DMS153 treated with DMSO at 0.1 percent for 48 hours (cell line): ENCODE results near the gene YDJC.
"Not testable (repeated sequence)": the region's sequence is repeated elsewhere in the genome, so short reads cannot be mapped to it uniquely, and the experiment has no call there.

ENCODE experiments used
- DNase-seq: peaks from one replicate; lab custom pipeline; 2025; ENCODE audit not compliant: unreplicated experiment; lab: John Stamatoyannopoulos, UW

YDJC gene

GRCh38 chr22:21652010-21652546, 22.3 kb upstream of the YDJC start:
- DNase-seq: peak; percentile 82

GRCh38 chr22:21651521-21652009, 21.7 kb upstream of the YDJC start:
- DNase-seq: no peak

- DNase-seq: peak; percentile 28
Measured at GRCh38 chr22:21650823-21651520, 21.1 kb upstream of the YDJC start.

- DNase-seq: no peak
Measured at GRCh38 chr22:21650280-21650679, 20.5 kb upstream of the YDJC start.

GRCh38 chr22:21646608-21647590, 17.1 kb upstream of the YDJC start:
- peak; percentile 69 for DNase-seq

GRCh38 chr22:21645513-21645912, 15.7 kb upstream of the YDJC start:
- not testable (repeated sequence) for DNase-seq

- no peak for DNase-seq
Measured at GRCh38 chr22:21643533-21644357, 13.9 kb upstream of the YDJC start.

- peak; percentile 61 for DNase-seq
Measured at GRCh38 chr22:21642584-21643448, 13.0 kb upstream of the YDJC start.

- peak; percentile 97 for DNase-seq
Measured at GRCh38 chr22:21641789-21642583, 12.2 kb upstream of the YDJC start, which contains the start of gene SDF2L1. Gene SDF2L1, plus strand, starts transcription at chr22:21642302. Its CDS starts 35 bp downstream, at chr22:21642337.

- DNase-seq: peak; percentile 12
Measured at GRCh38 chr22:21641417-21641788, 11.6 kb upstream of the YDJC start.

GRCh38 chr22:21640810-21641209, 11.0 kb upstream of the YDJC start:
- no peak for DNase-seq

GRCh38 chr22:21639359-21639758, 9.5 kb upstream of the YDJC start:
- no peak for DNase-seq

GRCh38 chr22:21637450-21637849, 7.6 kb upstream of the YDJC start:
- DNase-seq: not testable (repeated sequence)

- no peak for DNase-seq
Measured at GRCh38 chr22:21636629-21637218, 6.9 kb upstream of the YDJC start.

GRCh38 chr22:21635771-21636510, 6.1 kb upstream of the YDJC start:
- DNase-seq: no peak

- DNase-seq: no peak
Measured at GRCh38 chr22:21634844-21635243, 5.0 kb upstream of the YDJC start.

- no peak for DNase-seq
Measured at GRCh38 chr22:21634081-21634480, 4.3 kb upstream of the YDJC start.

- no peak for DNase-seq
Measured at GRCh38 chr22:21633481-21633880, 3.7 kb upstream of the YDJC start.
